Uterus (tissue), 4 donors: ENCODE results near the gene STK11IP. TPM values are rescaled to one million over a fixed set of nuclear protein-coding genes. Genes with fewer than 3 reads are reported as not detected.

ENCODE experiments used
- DNase-seq, 2 donors: peaks; one replicate each; pipeline ENCODE4 v3.0.0-alpha.2; 2019 to 2020
- H3K27ac ChIP-seq, 2 donors: fragments of 200-600 bp; sonication (generic); 1 replicate in 1 of 2; 2 replicates in 1 of 2; pipeline ENCODE4 v1.5.1; 2016 to 2018
- H3K27me3 ChIP-seq, 2 donors: fragments of 200-600 bp; sonication (generic); one replicate each; pipeline ENCODE4 v1.5.1; 2018 to 2019; ENCODE audit warnings: control low read depth in 1 of 2
- H3K36me3 ChIP-seq, 2 donors: fragments of 200-600 bp; sonication (generic); one replicate each; pipeline ENCODE4 v1.5.1; 2019; ENCODE audit warnings: control low read depth in 1 of 2
- H3K4me1 ChIP-seq, 2 donors: fragments of 200-600 bp; sonication (generic); one replicate each; pipeline ENCODE4 v1.5.1; 2018 to 2019; ENCODE audit warnings: control low read depth in 1 of 2
- H3K4me3 ChIP-seq, 2 donors: fragments of 200-600 bp; sonication (generic); 1 replicate in 1 of 2; 2 replicates in 1 of 2; pipeline ENCODE4 v1.5.1; 2018 to 2019; ENCODE audit warnings: mild to moderate bottlenecking in 1 of 2
- H3K9me3 ChIP-seq, 2 donors: fragments of 200-600 bp; sonication (generic); one replicate each; pipeline ENCODE4 v1.5.1; 2019; ENCODE audit warnings: control low read depth in 1 of 2
- CTCF ChIP-seq, 4 experiments: fragments of 200-600 bp in 2 of 4; fragments of 450-650 bp in 2 of 4; sonication (generic) in 2 of 4; IDR thresholded peaks; one replicate each; pipeline ENCODE4 v1.5.1; 2016 to 2019; ENCODE audit warnings: antibody characterized with exemption in 4 of 4, mild to moderate bottlenecking in 2 of 4, moderate library complexity in 1 of 4
- POLR2A ChIP-seq, 2 donors: fragments of 450-650 bp; IDR thresholded peaks; one replicate each; pipeline ENCODE4 v1.6.1; 2016; ENCODE audit warnings: antibody characterized with exemption in 2 of 2, mild to moderate bottlenecking in 1 of 2, moderate library complexity in 1 of 2
- intact Hi-C: fragments of 100-400 bp; cut with DNase I; formaldehyde crosslinking; loops from one replicate; pipeline ENCODE4 v1.15.1; 2023; ENCODE audit warnings: low total_unique reads
- total RNA-seq, 4 donors: library from RNA; depleted of rRNA in 3 of 4; stranded (reverse); fragments of >200 nt in 3 of 4; gene quantifications; one replicate each; pipeline versions ENCODE4 v1.1.0 to v1.2.4, GENCODE V29; 2014 to 2023
- donor health status: DM: yes; HTN: yes; CAD: no.

Gene STK11IP
- total RNA-seq, 4 donors from 2014 or later = 0.51 to 28.0 (median 13.1) TPM

- H3K4me1 ChIP-seq = peaks cover 0 to 4% of the 10 kb centered on the region in 2 donors
- peak overlapping the region; percentile 30 to 43 for H3K27ac ChIP-seq
- no peaks in the 10 kb centered on the region for H3K9me3 ChIP-seq
- DNase-seq = no peak
- no peaks in the 10 kb centered on the region for H3K36me3 ChIP-seq
- no peaks in the 10 kb centered on the region for H3K27me3 ChIP-seq
- intact Hi-C loops = no loop called here
- no peak for TF ChIP-seq POLR2A (IDR thresholded peaks at IDR 0.05)
- TF ChIP-seq CTCF (IDR thresholded peaks at IDR 0.05) = no peak
- no peak overlapping the region for H3K4me3 ChIP-seq
Observed at GRCh38 chr2:219644801-219645480, 47.3 kb downstream of the STK11IP start.

GRCh38 chr2:219645631-219646527, 48.2 kb downstream of the STK11IP start:
- H3K4me3 ChIP-seq = no peak overlapping the region
- TF ChIP-seq POLR2A (IDR thresholded peaks at IDR 0.05) (no peak), CTCF (IDR thresholded peaks at IDR 0.05) (no peak)
- no peaks in the 10 kb centered on the region for H3K27me3 ChIP-seq
- no peaks in the 10 kb centered on the region for H3K9me3 ChIP-seq
- peaks cover 0 to 4% of the 10 kb centered on the region in 2 donors for H3K4me1 ChIP-seq
- H3K27ac ChIP-seq = no peak overlapping the region
- intact Hi-C loops = no loop called here
- DNase-seq = peak in 1 of 2 donors; percentile 42
- no peaks in the 10 kb centered on the region for H3K36me3 ChIP-seq

- intact Hi-C loops = no loop called here
- DNase-seq = no peak
- H3K4me3 ChIP-seq = no peak overlapping the region
- TF ChIP-seq POLR2A (IDR thresholded peaks at IDR 0.05) (no peak), CTCF (IDR thresholded peaks at IDR 0.05) (no peak)
- H3K27ac ChIP-seq = no peak overlapping the region
- H3K27me3 ChIP-seq = no peaks in the 10 kb centered on the region
- peaks cover 0 to 4% of the 10 kb centered on the region in 2 donors for H3K4me1 ChIP-seq
- no peaks in the 10 kb centered on the region for H3K36me3 ChIP-seq
- H3K9me3 ChIP-seq = no peaks in the 10 kb centered on the region
Observed at GRCh38 chr2:219648176-219648575, 50.5 kb downstream of the STK11IP start.

- intact Hi-C loops = no loop called here
Observed at GRCh38 chr2:219648963-219649362, 51.3 kb downstream of the STK11IP start.

More at GRCh38 chr2:219648963-219649362, 51.3 kb downstream of the STK11IP start:
- TF ChIP-seq POLR2A (IDR thresholded peaks at IDR 0.05) = no peak
- TF ChIP-seq CTCF (IDR thresholded peaks at IDR 0.05) = no peak
- no peak overlapping the region for H3K27ac ChIP-seq
- peaks cover 0 to 4% of the 10 kb centered on the region in 2 donors for H3K4me1 ChIP-seq
- DNase-seq = no peak
- H3K27me3 ChIP-seq = no peaks in the 10 kb centered on the region
- no peaks in the 10 kb centered on the region for H3K9me3 ChIP-seq
- no peaks in the 10 kb centered on the region for H3K36me3 ChIP-seq
- H3K4me3 ChIP-seq = no peak overlapping the region
